Measurements from ENCODE around the gene C1orf56.

DNA sequence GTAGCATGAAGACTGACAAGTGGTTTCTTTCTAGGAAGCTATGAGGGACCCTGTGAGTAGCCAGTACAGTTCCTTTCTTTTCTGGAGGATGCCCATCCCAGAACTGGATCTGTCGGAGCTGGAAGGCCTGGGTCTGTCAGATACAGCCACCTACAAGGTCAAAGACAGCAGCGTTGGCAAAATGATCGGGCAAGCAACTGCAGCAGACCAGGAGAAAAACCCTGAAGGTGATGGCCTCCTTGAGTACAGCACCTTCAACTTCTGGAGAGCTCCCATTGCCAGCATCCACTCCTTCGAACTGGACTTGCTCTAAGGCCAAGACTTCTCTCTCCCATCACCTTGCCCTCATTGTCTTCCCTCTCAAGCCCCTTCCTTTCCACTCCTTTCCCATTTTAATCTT lies 19.6 kb downstream of the C1orf56 start:
- TF ChIP-seq EZH2 (IDR thresholded peaks at IDR 0.05; ENCODE audit: insufficient read depth, poor library complexity, severe bottlenecking) (no peak), EZH2phosphoT487 (IDR thresholded peaks at IDR 0.05; ENCODE audit: insufficient read depth, low read depth) (no peak)

Data from GM23248 (cell line).